PC-9 (cell line): ENCODE data around the gene RBBP4.

Experiments
- EZH2 ChIP-seq: fragments of 200-600 bp; sonication (generic); IDR thresholded peaks from 2 replicates; pipeline ENCODE4 v1.8.0; 2017; ENCODE audit warnings: antibody characterized with exemption, low read depth
- TF ChIP-seq, protein P1 (sequence below): fragments of 200-600 bp; sonication (generic); conservative IDR thresholded peaks from 2 replicates; pipeline ENCODE4 v1.6.1; 2017; ENCODE audit warnings: mixed run types, antibody characterized with exemption, mild to moderate bottlenecking, moderate library complexity

DNA sequence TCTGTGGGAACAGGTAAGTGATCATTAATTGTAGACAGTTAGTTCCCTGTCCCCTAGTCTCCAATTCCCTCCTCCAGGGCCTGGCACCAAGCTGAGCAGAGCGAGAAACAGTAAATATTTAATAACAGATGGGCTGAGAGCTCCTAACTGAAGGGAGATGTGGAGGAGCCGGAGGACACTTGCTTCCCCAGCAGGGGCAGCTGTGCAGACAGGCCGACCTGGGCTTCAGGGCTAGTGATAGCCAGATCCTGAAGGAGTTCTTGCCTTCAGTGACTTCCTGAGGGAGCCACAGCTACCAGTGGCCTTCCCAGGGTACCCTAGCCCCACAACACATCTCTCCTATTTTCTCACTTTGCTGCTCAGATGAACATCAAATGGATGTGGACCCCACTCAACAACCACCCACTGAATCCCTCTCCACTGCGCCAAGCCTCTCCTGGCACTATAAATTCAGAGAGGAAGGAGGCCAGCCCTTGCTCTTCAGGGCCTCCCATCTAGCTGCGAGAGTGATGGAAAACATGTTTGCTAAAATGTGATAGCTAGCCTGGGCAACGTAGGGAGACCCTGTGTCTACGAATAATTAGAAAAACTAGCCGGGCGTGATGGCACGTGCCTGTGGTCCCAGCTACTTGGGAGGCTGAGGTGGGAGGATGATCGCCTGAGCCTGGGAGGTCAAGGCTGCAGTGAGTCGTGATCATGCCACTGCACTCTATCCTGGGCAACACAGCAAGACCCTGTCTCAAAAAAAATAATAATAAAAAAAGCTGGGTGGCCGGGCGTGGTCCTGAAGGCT lies 78.4 kb downstream of the RBBP4 start:
- no peak for TF ChIP-seq EZH2
- TF ChIP-seq, protein P1, sequence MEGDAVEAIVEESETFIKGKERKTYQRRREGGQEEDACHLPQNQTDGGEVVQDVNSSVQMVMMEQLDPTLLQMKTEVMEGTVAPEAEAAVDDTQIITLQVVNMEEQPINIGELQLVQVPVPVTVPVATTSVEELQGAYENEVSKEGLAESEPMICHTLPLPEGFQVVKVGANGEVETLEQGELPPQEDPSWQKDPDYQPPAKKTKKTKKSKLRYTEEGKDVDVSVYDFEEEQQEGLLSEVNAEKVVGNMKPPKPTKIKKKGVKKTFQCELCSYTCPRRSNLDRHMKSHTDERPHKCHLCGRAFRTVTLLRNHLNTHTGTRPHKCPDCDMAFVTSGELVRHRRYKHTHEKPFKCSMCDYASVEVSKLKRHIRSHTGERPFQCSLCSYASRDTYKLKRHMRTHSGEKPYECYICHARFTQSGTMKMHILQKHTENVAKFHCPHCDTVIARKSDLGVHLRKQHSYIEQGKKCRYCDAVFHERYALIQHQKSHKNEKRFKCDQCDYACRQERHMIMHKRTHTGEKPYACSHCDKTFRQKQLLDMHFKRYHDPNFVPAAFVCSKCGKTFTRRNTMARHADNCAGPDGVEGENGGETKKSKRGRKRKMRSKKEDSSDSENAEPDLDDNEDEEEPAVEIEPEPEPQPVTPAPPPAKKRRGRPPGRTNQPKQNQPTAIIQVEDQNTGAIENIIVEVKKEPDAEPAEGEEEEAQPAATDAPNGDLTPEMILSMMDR, result no peak
